ENCODE data around the gene SLC35G1. TPM values are rescaled to one million over a fixed set of nuclear protein-coding genes. Genes with fewer than 3 reads are reported as not detected.

The SLC35G1 gene
- total and polyA plus RNA-seq, 2 of the 8 experiments (the other 6 are each of a cell fraction or from before 2014, with no cell fraction given), result 6.2 to 6.4 TPM

DNA sequence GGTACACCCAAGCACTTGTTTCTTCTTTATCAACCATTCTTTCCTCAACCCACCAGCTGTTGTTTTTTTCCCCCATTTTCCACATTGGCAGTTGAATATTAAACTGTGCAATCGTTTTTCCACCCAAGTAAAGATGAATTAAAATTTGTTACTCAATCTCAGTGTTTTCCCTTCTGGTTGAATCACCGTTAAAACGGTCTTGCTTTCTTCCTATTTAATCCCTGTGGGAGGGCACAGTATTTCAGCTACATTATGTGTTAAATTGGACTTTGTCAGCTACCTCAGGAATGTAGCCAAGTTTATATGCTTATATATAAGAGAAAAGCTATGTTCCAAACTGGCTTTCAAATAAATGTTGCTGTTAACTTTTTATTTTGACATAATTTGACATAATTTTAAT lies 19.9 kb downstream of the SLC35G1 start:
- no peaks in the 10 kb centered on the region for H3K27me3 ChIP-seq (replicated peaks in 1 of 4; ENCODE audit: control insufficient read depth in 3 of 4, extremely low read depth in 1 of 4, insufficient read depth in 3 of 4, low read length in 3 of 4)
- H2AFZ ChIP-seq (ENCODE audit: low read length), result no peak overlapping the region
- no peak overlapping the region for H3K4me3 ChIP-seq (ENCODE audit: extremely low read depth in 1 of 4, insufficient read depth in 2 of 4, low read depth in 3 of 4, low read length in 4 of 4)
- H2BK120ac ChIP-seq (replicated peaks; ENCODE audit: low read depth, low read length), result no peak overlapping the region
- no peak for TF ChIP-seq JUND (IDR thresholded peaks at IDR 0.05; ENCODE audit: low read length)
- no peak for TF ChIP-seq SIRT6 (IDR thresholded peaks at IDR 0.05; ENCODE audit: low read length)
- TF ChIP-seq NRF1 (IDR thresholded peaks at IDR 0.05; ENCODE audit: low read depth, low read length), result no peak
- TF ChIP-seq POLR2AphosphoS5 (IDR thresholded peaks at IDR 0.05; ENCODE audit: low read depth, low read length), result no peak
- TF ChIP-seq RBBP5 (IDR thresholded peaks at IDR 0.05; ENCODE audit: borderline replicate concordance, low read depth, low read length), result no peak
- no peak for TF ChIP-seq ASH2L (IDR thresholded peaks at IDR 0.05; ENCODE audit: low read length)
- no peak for TF ChIP-seq RFX5 (IDR thresholded peaks at IDR 0.05; ENCODE audit: borderline replicate concordance, low read depth, low read length)
- no peak for TF ChIP-seq CBX5 (IDR thresholded peaks at IDR 0.05; ENCODE audit: low read depth, low read length)
- TF ChIP-seq TEAD4 (IDR thresholded peaks at IDR 0.05; ENCODE audit: low read depth, low read length), result no peak
- no peak for TF ChIP-seq TAF1 (IDR thresholded peaks at IDR 0.05; ENCODE audit: low read depth, low read length)
- no peak for TF ChIP-seq BCL11A (IDR thresholded peaks at IDR 0.05; ENCODE audit: low read depth in 2 of 2, low read length in 2 of 2)
- no peak for TF ChIP-seq KDM1A (IDR thresholded peaks at IDR 0.05; ENCODE audit: borderline replicate concordance, low read length)
- TF ChIP-seq RNF2 (IDR thresholded peaks at IDR 0.05; ENCODE audit: borderline replicate concordance, low read depth, low read length, missing control alignments, poor library complexity, severe bottlenecking), result no peak
- no peak for TF ChIP-seq RAD21 (IDR thresholded peaks at IDR 0.05 in 1 of 2, conservative IDR thresholded peaks at IDR 0.05 in 1 of 2; ENCODE audit: low read depth in 2 of 2, low read length in 2 of 2)
- DNase-seq (ENCODE audit: low read depth in 1 of 2, low spot score in 2 of 2) (no peak), FAIRE-seq (no peak)
- H3K4me1 ChIP-seq (replicated peaks in 1 of 4; ENCODE audit: control insufficient read depth in 3 of 4, insufficient read depth in 4 of 4, low read length in 3 of 4), result peaks cover 0 to 2% (median 0%) of the 10 kb centered on the region in 4 experiments; a peak in 1 of 7 replicates
- ChIA-PET CTCF (ENCODE audit: partially characterized antibody) (interaction anchor here (0.8 to 1.0 kb wide), 3 partner anchors 95 to 403 kb away, joined by 3 to 4 read pairs (median 3); no protein-coding TSS in a partner anchor), POLR2A (ENCODE audit: partially characterized antibody) (no interaction called here)
- H2BK5ac ChIP-seq (ENCODE audit: low read depth, low read length), result no peak overlapping the region
- H3K14ac ChIP-seq (ENCODE audit: insufficient read length), result no peak overlapping the region
- no peak overlapping the region for H2BK20ac ChIP-seq (ENCODE audit: low read length)
- no peaks in the 10 kb centered on the region for H3K79me2 ChIP-seq (ENCODE audit: control insufficient read depth in 1 of 2, insufficient read depth in 2 of 2, low read length in 2 of 2)
- H3K36me3 ChIP-seq (ENCODE audit: control insufficient read depth in 2 of 4, insufficient read depth in 4 of 4, low read length in 3 of 4), result no peaks in the 10 kb centered on the region; a peak in 1 of 8 replicates
- H3K4me2 ChIP-seq (ENCODE audit: insufficient read depth in 1 of 2, low read depth in 2 of 2, low read length in 2 of 2), result no peak overlapping the region
- 92% methylated on average over 3 of the region's 3 CpGs; no CpG with 5 or more reads in 1 of the 2 experiments for WGBS, 2 experiments (ENCODE audit: extremely low coverage in 1 of 2, insufficient coverage in 1 of 2, insufficient read length in 1 of 2, insufficient replicate concordance in 2 of 2, low coverage in 1 of 2, low lambda C conversion rate in 2 of 2, missing lambda C conversion rate in 1 of 2)
- no peaks in the 10 kb centered on the region for H3K79me1 ChIP-seq (ENCODE audit: low read depth, low read length)
- no peaks in the 10 kb centered on the region for H3K9me3 ChIP-seq (ENCODE audit: insufficient read depth in 2 of 2, low read depth in 1 of 2, low read length in 1 of 2)
- H2BK12ac ChIP-seq (ENCODE audit: low read depth, low read length), result no peak overlapping the region
- H3K56ac ChIP-seq (replicated peaks; ENCODE audit: insufficient read length, low read depth, low read length), result no peak overlapping the region
- H4K5ac ChIP-seq (ENCODE audit: insufficient read length, low read depth, low read length), result no peak overlapping the region
- H3K27ac ChIP-seq (ENCODE audit: low read depth, low read length), result no peak overlapping the region
- no peak overlapping the region for H4K8ac ChIP-seq (ENCODE audit: extremely low read depth, insufficient read depth, low read length)
- no peak overlapping the region for H2AK5ac ChIP-seq (ENCODE audit: low read depth, low read length)
- no peak overlapping the region for H3K23ac ChIP-seq (ENCODE audit: insufficient read length)
- H3K23me2 ChIP-seq (ENCODE audit: low read depth, low read length), result no peaks in the 10 kb centered on the region
- H2BK15ac ChIP-seq (ENCODE audit: low read length), result no peak overlapping the region
- H4K20me1 ChIP-seq (replicated peaks in 1 of 2; ENCODE audit: control insufficient read depth in 1 of 2, insufficient read depth in 2 of 2, low read length in 2 of 2), result peaks cover 0 to 2% of the 10 kb centered on the region in 2 experiments
- no peak overlapping the region for H3K4ac ChIP-seq (replicated peaks; ENCODE audit: insufficient read length, low read depth, low read length)
- H3K9ac ChIP-seq (replicated peaks in 1 of 4; ENCODE audit: extremely low read depth in 1 of 4, low read depth in 3 of 4, low read length in 3 of 4), result no peak overlapping the region
- H3K18ac ChIP-seq (ENCODE audit: extremely low read depth, low read length), result no peak overlapping the region
- no peak overlapping the region for H4K91ac ChIP-seq (replicated peaks; ENCODE audit: insufficient read length, low read length)

All from H1 (cell line).